Measurements from ENCODE around the gene EPHB2. TPM values are rescaled to one million over a fixed set of nuclear protein-coding genes. Genes with fewer than 3 reads are reported as not detected.

Gene EPHB2
- total RNA-seq, 2 experiments from 2014 or later, result 0.07 to 0.17 TPM

DNA sequence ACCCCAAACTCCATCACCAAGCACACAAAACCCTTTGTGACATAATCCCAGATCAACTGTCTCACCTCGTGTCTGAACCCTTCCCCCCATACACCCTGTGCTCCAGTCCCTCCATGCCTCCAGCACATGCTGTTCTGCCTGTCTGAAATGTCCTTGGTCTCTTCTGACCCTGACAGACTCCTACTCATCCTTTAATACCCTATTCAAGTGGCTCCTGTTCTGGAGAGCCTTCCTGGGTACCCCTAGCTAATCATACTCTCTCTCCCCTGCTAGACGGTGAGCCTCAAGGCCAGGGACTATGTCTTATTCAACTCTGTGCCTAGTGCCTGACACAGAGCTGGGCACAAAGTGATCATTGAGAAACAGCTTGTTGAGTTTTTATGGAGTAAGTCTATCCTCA is 137.1 kb downstream of the EPHB2 start:
- H3K27ac Mint-ChIP-seq, result no peak overlapping the region
- intact Hi-C loops (cut with micrococcal nuclease), result no loop called here
- CTCF ChIA-PET, result interaction anchor here (0.6 to 0.8 kb wide), 2 partner anchors 24 to 41 kb away, joined by 3 to 4 read pairs; no protein-coding TSS in a partner anchor
- no peaks in the 10 kb centered on the region for H3K36me3 Mint-ChIP-seq
- no peaks in the 10 kb centered on the region for H3K4me1 Mint-ChIP-seq (ENCODE audit: low read depth)
- peaks cover 19% of the 10 kb centered on the region for H3K27me3 Mint-ChIP-seq
- H3K4me3 Mint-ChIP-seq, result no peak overlapping the region
- DNase-seq, result no peak
- POLR2A ChIA-PET, result no interaction called here
- H3K9me3 Mint-ChIP-seq, result no peaks in the 10 kb centered on the region

- CTCF ChIA-PET, result interaction anchor here (0.8 kb wide), 1 partner anchor 41 kb away, joined by 3 read pairs; no protein-coding TSS in a partner anchor
Observed at GRCh38 chr1:22848405-22848804, 137.8 kb downstream of the EPHB2 start.

GRCh38 chr1:22849770-22850169 is 139.1 kb downstream of the EPHB2 start:
- DNase-seq, result no peak
- no peak overlapping the region for H3K4me3 Mint-ChIP-seq
- no peaks in the 10 kb centered on the region for H3K9me3 Mint-ChIP-seq
- ChIA-PET POLR2A (no interaction called here), CTCF (interaction anchor here (1.1 kb wide), 1 partner anchor 40 kb away, joined by 4 read pairs; no protein-coding TSS in a partner anchor)
- peaks cover 17% of the 10 kb centered on the region for H3K27me3 Mint-ChIP-seq
- no peaks in the 10 kb centered on the region for H3K4me1 Mint-ChIP-seq (ENCODE audit: low read depth)
- intact Hi-C loops (cut with micrococcal nuclease), result no loop called here
- no peaks in the 10 kb centered on the region for H3K36me3 Mint-ChIP-seq
- H3K27ac Mint-ChIP-seq, result no peak overlapping the region

More at GRCh38 chr1:22848405-22848804, 137.8 kb downstream of the EPHB2 start:
- Mint-ChIP-seq H3K27me3 (peaks cover 17% of the 10 kb centered on the region), H3K9me3 (no peaks in the 10 kb centered on the region), H3K36me3 (no peaks in the 10 kb centered on the region), H3K4me1 (ENCODE audit: low read depth) (no peaks in the 10 kb centered on the region), H3K4me3 (no peak overlapping the region), H3K27ac (no peak overlapping the region)
- POLR2A ChIA-PET, result no interaction called here
- no peak for DNase-seq
- intact Hi-C loops (cut with micrococcal nuclease), result no loop called here

DNA sequence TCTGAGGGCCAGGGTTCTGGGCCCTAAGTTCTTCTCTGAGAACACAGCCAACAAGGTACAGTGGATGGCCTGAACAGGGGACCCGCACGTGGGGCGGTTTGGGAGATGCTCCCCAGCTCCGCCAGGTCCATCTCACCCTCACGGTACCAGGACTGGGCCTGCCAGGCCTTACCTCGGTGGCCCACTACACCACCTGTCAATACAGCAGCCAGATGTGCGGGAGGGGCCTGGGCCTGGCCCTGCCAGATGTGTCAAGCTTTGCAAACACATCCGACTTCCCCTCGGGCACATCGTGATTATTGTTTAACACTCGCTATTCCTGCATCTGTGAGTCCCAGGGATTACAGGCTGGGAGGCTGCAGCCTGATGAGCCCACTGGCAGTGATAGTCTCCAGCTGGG is 139.6 kb downstream of the EPHB2 start:
- no peak for DNase-seq
- intact Hi-C loops (cut with micrococcal nuclease), result no loop called here
- H3K36me3 Mint-ChIP-seq, result no peaks in the 10 kb centered on the region
- H3K9me3 Mint-ChIP-seq, result no peaks in the 10 kb centered on the region
- ChIA-PET POLR2A (no interaction called here), CTCF (interaction anchor here (1.0 kb wide), 1 partner anchor 103 kb away, joined by 3 read pairs; no protein-coding TSS in a partner anchor)
- H3K4me3 Mint-ChIP-seq, result no peak overlapping the region
- H3K27me3 Mint-ChIP-seq, result peaks cover 15% of the 10 kb centered on the region
- H3K27ac Mint-ChIP-seq, result no peak overlapping the region
- H3K4me1 Mint-ChIP-seq (ENCODE audit: low read depth), result no peaks in the 10 kb centered on the region

- Mint-ChIP-seq H3K4me1 (ENCODE audit: low read depth) (no peaks in the 10 kb centered on the region), H3K9me3 (no peaks in the 10 kb centered on the region), H3K27me3 (peaks cover 11% of the 10 kb centered on the region), H3K36me3 (no peaks in the 10 kb centered on the region), H3K27ac (no peak overlapping the region), H3K4me3 (no peak overlapping the region)
- no peak for DNase-seq
- CTCF ChIA-PET, result interaction anchor here (1.0 to 1.6 kb wide), 2 partner anchors 11 to 103 kb away, joined by 3 to 5 read pairs; no protein-coding TSS in a partner anchor
- POLR2A ChIA-PET, result no interaction called here
- intact Hi-C loops (cut with micrococcal nuclease), result no loop called here
Observed at GRCh38 chr1:22850681-22851080, 140.0 kb downstream of the EPHB2 start.

DNA sequence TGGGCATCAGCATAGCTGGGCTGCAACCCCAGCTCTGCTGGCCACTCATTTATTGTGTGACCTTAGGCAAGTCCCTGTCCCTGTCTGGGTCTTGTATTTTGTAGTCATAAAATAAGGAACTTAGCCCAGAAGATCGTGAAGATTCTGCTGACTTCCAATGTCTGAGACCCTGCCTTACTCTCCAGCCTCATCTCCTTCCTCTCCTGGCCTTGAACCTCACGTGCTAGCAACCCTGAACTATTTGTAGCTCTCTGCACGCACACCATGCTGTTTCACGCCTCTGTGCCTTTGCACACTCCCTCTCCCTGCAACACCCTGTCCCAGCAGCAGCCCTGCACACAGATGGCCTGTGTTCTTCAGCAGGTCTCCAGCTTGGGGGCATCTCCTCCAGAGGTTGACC is 140.9 kb downstream of the EPHB2 start:
- intact Hi-C loops (cut with micrococcal nuclease), result no loop called here
- DNase-seq, result no peak
- ChIA-PET CTCF (interaction anchor here (1.0 to 1.6 kb wide), 2 partner anchors 10 to 104 kb away, joined by 3 to 5 read pairs; no protein-coding TSS in a partner anchor), POLR2A (no interaction called here)
- Mint-ChIP-seq H3K36me3 (no peaks in the 10 kb centered on the region), H3K9me3 (no peaks in the 10 kb centered on the region), H3K4me3 (no peak overlapping the region), H3K4me1 (ENCODE audit: low read depth) (no peaks in the 10 kb centered on the region), H3K27ac (no peak overlapping the region), H3K27me3 (peaks cover 6% of the 10 kb centered on the region)

GRCh38 chr1:22852144-22852655 is 141.6 kb downstream of the EPHB2 start:
- intact Hi-C loops (cut with micrococcal nuclease), result no loop called here
- DNase-seq, result no peak
- Mint-ChIP-seq H3K4me1 (ENCODE audit: low read depth) (no peaks in the 10 kb centered on the region), H3K27me3 (peaks cover 2% of the 10 kb centered on the region), H3K27ac (no peak overlapping the region), H3K9me3 (no peaks in the 10 kb centered on the region), H3K4me3 (no peak overlapping the region), H3K36me3 (no peaks in the 10 kb centered on the region)
- POLR2A ChIA-PET, result no interaction called here
- CTCF ChIA-PET, result interaction anchor here (1.1 to 2.1 kb wide), 4 partner anchors 9 to 112 kb away, joined by 3 to 5 read pairs (median 4); no protein-coding TSS in a partner anchor

DNA sequence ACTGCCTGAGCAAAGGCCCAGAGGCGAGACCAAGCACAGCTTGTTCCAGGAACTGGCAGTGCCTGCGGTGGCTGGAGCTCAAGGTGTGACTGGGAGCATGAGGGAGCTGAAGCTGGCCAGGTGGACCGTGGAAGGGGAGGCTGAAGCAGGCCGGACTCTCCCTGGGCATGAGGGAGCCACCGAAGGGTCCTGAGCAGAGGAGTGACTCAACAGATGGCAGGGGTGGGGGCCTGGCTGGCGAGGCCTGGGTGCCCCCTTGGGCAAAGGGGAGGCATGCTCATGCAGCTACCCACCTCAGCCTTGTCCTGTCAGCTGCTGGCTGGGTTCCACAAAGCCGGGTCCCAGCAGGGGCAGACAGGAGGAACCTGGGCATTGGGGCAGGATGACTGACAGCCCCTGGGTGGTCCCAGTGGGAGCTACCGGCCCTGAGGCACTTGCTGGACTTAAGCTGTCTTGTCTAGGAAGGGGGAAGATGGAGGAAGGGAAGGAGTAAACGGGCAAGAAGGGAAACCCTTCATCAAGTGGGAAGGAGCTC is 143.1 kb downstream of the EPHB2 start:
- intact Hi-C loops (cut with micrococcal nuclease), result no loop called here
- POLR2A ChIA-PET, result no interaction called here
- Mint-ChIP-seq H3K4me3 (no peak overlapping the region), H3K36me3 (no peaks in the 10 kb centered on the region), H3K9me3 (no peaks in the 10 kb centered on the region), H3K4me1 (ENCODE audit: low read depth) (no peaks in the 10 kb centered on the region), H3K27ac (no peak overlapping the region), H3K27me3 (no peaks in the 10 kb centered on the region)
- CTCF ChIA-PET, result interaction anchor here (1.8 to 2.1 kb wide), 2 partner anchors 8 to 111 kb away, joined by 4 read pairs; no protein-coding TSS in a partner anchor
- no peak for DNase-seq

DNA sequence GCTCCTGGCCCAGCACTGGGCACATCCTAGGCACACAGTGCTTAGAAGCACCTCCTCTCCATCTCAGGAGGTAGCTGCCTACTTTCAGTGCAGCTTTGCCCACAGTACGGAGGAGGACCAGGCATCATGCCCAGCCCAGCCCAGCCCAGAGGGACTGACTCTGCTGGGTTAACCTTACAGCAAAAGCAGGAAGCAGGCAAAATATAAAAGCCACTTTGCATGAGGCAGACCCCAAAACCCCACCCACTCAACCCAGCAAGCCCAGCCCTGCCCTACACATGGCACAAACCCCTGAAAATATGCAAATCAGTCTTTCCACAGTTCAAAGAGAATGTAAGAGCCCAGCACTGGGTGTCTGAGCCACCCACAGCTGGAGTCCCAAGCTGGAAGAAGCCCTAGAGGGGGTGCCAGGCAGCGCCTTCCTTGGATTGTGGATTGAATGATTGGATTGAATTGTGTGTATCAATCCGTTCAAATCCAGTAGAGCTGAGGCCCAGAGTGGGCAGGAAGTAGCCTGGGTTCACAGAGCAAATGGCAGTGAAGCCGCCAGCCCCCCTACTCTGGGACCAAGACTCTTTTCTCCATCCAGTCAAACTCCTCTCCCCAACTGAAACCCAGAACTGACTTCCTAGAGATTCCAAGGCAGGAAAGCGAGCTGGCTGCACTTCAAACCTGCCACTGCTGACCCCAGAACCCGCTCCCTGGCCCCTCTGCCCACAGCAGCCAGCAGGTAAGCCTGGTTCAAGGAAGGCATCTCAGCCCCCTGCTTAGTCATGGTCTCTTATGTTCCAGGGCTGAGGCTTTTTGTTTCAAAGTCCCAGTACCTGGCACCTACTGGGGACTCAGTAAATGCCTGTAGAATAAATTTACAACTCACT is 144.3 kb downstream of the EPHB2 start:
- no peaks in the 10 kb centered on the region for H3K36me3 Mint-ChIP-seq
- no peak for DNase-seq
- no peaks in the 10 kb centered on the region for H3K4me1 Mint-ChIP-seq (ENCODE audit: low read depth)
- ChIA-PET CTCF (no interaction called here), POLR2A (no interaction called here)
- intact Hi-C loops (cut with micrococcal nuclease), result no loop called here
- H3K9me3 Mint-ChIP-seq, result no peaks in the 10 kb centered on the region
- H3K27me3 Mint-ChIP-seq, result no peaks in the 10 kb centered on the region
- no peak overlapping the region for H3K4me3 Mint-ChIP-seq
- H3K27ac Mint-ChIP-seq, result no peak overlapping the region

- Mint-ChIP-seq H3K27ac (no peak overlapping the region), H3K4me3 (no peak overlapping the region), H3K36me3 (no peaks in the 10 kb centered on the region), H3K9me3 (no peaks in the 10 kb centered on the region), H3K27me3 (no peaks in the 10 kb centered on the region), H3K4me1 (ENCODE audit: low read depth) (no peaks in the 10 kb centered on the region)
- intact Hi-C loops (cut with micrococcal nuclease), result no loop called here
- CTCF ChIA-PET, result no interaction called here
- DNase-seq, result no peak
- POLR2A ChIA-PET, result no interaction called here
Observed at GRCh38 chr1:22855668-22856606, 145.3 kb downstream of the EPHB2 start.

DNA sequence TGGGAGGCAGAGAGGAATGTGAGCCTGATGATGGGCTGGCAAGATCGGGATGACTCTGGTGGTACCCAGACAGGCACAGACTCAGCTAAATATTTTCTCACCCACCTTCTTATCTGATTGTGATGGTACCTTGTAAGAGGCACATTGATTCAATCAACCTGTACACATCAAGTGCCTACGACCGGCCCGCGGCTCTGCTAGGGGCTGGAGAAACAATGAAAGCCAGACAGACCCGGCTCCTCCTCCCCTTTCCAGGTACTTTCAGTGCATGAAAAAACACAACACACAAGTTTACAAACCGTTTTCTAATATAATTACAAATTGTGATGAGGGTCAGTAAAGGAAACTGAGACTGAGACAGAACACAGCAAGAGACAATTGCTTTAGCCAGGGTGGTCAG is 147.0 kb downstream of the EPHB2 start:
- intact Hi-C loops (cut with micrococcal nuclease), result no loop called here
- POLR2A ChIA-PET, result no interaction called here
- CTCF ChIA-PET, result no interaction called here
- Mint-ChIP-seq H3K27ac (no peak overlapping the region), H3K4me1 (ENCODE audit: low read depth) (no peaks in the 10 kb centered on the region), H3K4me3 (no peak overlapping the region), H3K27me3 (no peaks in the 10 kb centered on the region), H3K36me3 (no peaks in the 10 kb centered on the region), H3K9me3 (no peaks in the 10 kb centered on the region)
- no peak for DNase-seq

GRCh38 chr1:22860414-22860800 is 149.8 kb downstream of the EPHB2 start:
- no peak overlapping the region for H3K4me3 Mint-ChIP-seq
- CTCF ChIA-PET, result no interaction called here
- H3K4me1 Mint-ChIP-seq (ENCODE audit: low read depth), result no peaks in the 10 kb centered on the region
- POLR2A ChIA-PET, result interaction anchor here (0.6 kb wide), 1 partner anchor 667 kb away, joined by 3 read pairs; no protein-coding TSS in a partner anchor
- H3K27me3 Mint-ChIP-seq, result no peaks in the 10 kb centered on the region
- H3K36me3 Mint-ChIP-seq, result no peaks in the 10 kb centered on the region
- intact Hi-C loops (cut with micrococcal nuclease), result no loop called here
- no peaks in the 10 kb centered on the region for H3K9me3 Mint-ChIP-seq
- H3K27ac Mint-ChIP-seq, result no peak overlapping the region
- no peak for DNase-seq
